ENCODE measurements around the gene SLC6A7. TPM values are rescaled to one million over a fixed set of nuclear protein-coding genes. Genes with fewer than 3 reads are reported as not detected.

The SLC6A7 gene
- polyA plus RNA-seq, 1 experiment: not detected

- CTCF ChIA-PET: interaction anchor here (0.7 to 5.9 kb wide), 7 partner anchors 10 to 223 kb away, joined by 3 to 38 read pairs (median 3); partner anchors contain the start of genes CDX1 and PDGFRB
- POLR2A ChIA-PET: interaction anchor here (0.6 kb wide), 2 partner anchors 40 to 294 kb away, joined by 3 read pairs; no protein-coding TSS in a partner anchor
- Histone ChIP-seq H3K4me3 (ENCODE audit: low read depth, low read length) (no peak overlapping the region), H3K27me3 (ENCODE audit: control insufficient read depth, insufficient read depth, low read length) (peaks cover 7% of the 10 kb centered on the region), H3K36me3 (ENCODE audit: control insufficient read depth, insufficient read depth, low read length) (no peaks in the 10 kb centered on the region)
- no peak for TF ChIP-seq CTCF (IDR thresholded peaks at IDR 0.05; ENCODE audit: insufficient read depth, low read depth, low read length)
- DNase-seq (ENCODE audit: low read depth): no peak
Measured at GRCh38 chr5:150174285-150174684, 15.6 kb upstream of the SLC6A7 start.

DNA sequence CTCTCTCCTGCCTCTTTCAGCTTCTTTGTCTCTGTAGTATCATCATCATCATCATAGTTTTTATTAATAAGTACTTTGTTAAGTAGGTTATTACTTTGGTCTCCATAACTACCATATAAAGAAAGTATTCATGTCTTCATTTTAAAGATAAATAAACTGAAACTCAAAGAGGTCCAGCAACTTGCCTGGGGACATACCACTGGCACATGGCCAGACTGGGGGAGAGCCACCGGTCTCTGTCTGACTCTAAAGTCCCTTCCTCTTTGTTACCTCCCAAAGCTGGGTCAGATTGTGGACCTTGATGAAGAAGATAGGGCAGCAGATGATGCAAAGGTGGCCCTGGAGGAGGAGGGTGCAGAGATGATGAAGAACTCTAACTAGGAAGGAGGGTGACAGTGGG lies 14.8 kb upstream of the SLC6A7 start:
- no peak for TF ChIP-seq CTCF (IDR thresholded peaks at IDR 0.05; ENCODE audit: insufficient read depth, low read depth, low read length)
- DNase-seq (ENCODE audit: low read depth): no peak
- no peak overlapping the region for H3K4me3 ChIP-seq (ENCODE audit: low read depth, low read length)
- no peaks in the 10 kb centered on the region for H3K36me3 ChIP-seq (ENCODE audit: control insufficient read depth, insufficient read depth, low read length)
- CTCF ChIA-PET: interaction anchor here (0.7 to 5.9 kb wide), 20 partner anchors 11 to 258 kb away, joined by 3 to 38 read pairs (median 3); partner anchors contain the start of genes CDX1 and PDGFRB
- H3K27me3 ChIP-seq (ENCODE audit: control insufficient read depth, insufficient read depth, low read length): 0 out of 2 replicates have a peak, but pooled peaks cover 2% of the 10 kb centered on the region
- POLR2A ChIA-PET: interaction anchor here (0.6 kb wide), 1 partner anchor 295 kb away, joined by 3 read pairs; no protein-coding TSS in a partner anchor

- Histone ChIP-seq H3K27me3 (ENCODE audit: control insufficient read depth, insufficient read depth, low read length) (no peaks in the 10 kb centered on the region), H3K36me3 (ENCODE audit: control insufficient read depth, insufficient read depth, low read length) (no peaks in the 10 kb centered on the region), H3K4me3 (ENCODE audit: low read depth, low read length) (no peak overlapping the region)
- no peak for DNase-seq (ENCODE audit: low read depth)
- TF ChIP-seq CTCF (IDR thresholded peaks at IDR 0.05; ENCODE audit: insufficient read depth, low read depth, low read length): peak; percentile 68
- CTCF ChIA-PET: interaction anchor here (0.6 to 5.9 kb wide), 22 partner anchors 11 to 258 kb away, joined by 3 to 38 read pairs (median 3); partner anchors contain the start of genes CDX1 and PDGFRB
- POLR2A ChIA-PET: no interaction called here
Measured at GRCh38 chr5:150175536-150175935, 14.3 kb upstream of the SLC6A7 start.

GRCh38 chr5:150176745-150177477 lies 13.0 kb upstream of the SLC6A7 start:
- TF ChIP-seq CTCF (IDR thresholded peaks at IDR 0.05; ENCODE audit: insufficient read depth, low read depth, low read length): no peak
- POLR2A ChIA-PET: no interaction called here
- DNase-seq (ENCODE audit: low read depth): no peak

DNA sequence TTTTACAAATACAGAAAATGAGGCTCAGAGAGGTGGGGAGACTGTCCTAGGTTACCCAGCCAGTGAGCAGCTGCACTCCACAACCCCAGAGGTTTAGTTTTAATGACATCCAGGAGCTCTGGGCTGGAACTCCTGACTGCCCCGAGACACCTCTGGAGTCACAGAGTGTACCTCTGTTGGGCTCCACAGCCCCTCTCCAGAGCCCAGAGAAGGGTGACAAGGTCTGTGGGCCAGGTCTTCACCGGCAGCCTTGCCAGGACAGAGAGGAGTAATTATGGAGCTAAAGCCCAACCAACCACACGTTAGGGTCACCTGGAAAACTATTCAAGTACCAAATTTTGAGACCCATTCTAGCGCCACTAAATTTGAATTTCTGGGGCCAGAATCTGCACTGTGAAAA lies 12.1 kb upstream of the SLC6A7 start:
- DNase-seq (ENCODE audit: low read depth): no peak
- ChIA-PET CTCF (interaction anchor here (1.2 to 2.2 kb wide), 4 partner anchors 12 to 20 kb away, joined by 3 to 7 read pairs (median 4); partner anchors contain the start of gene SLC6A7), POLR2A (no interaction called here)
- H3K27me3 ChIP-seq (ENCODE audit: control insufficient read depth, insufficient read depth, low read length): no peaks in the 10 kb centered on the region
- H3K36me3 ChIP-seq (ENCODE audit: control insufficient read depth, insufficient read depth, low read length): no peaks in the 10 kb centered on the region
- H3K4me3 ChIP-seq (ENCODE audit: low read depth, low read length): no peak overlapping the region
- TF ChIP-seq CTCF (IDR thresholded peaks at IDR 0.05; ENCODE audit: insufficient read depth, low read depth, low read length): no peak

More at GRCh38 chr5:150176745-150177477, 13.0 kb upstream of the SLC6A7 start:
- CTCF ChIA-PET: interaction anchor here (1.2 to 5.9 kb wide), 9 partner anchors 10 to 139 kb away, joined by 3 to 38 read pairs (median 5); partner anchors contain the start of genes CDX1 and SLC6A7
- Histone ChIP-seq H3K27me3 (ENCODE audit: control insufficient read depth, insufficient read depth, low read length) (no peaks in the 10 kb centered on the region), H3K36me3 (ENCODE audit: control insufficient read depth, insufficient read depth, low read length) (no peaks in the 10 kb centered on the region), H3K4me3 (ENCODE audit: low read depth, low read length) (no peak overlapping the region)
